Neural cell (in vitro differentiated cells): ENCODE results near the gene BRINP1.

ENCODE experiments used
- CTCF ChIP-seq: fragments of 450-650 bp; IDR thresholded peaks from 2 replicates; pipeline ENCODE4 v1.5.1; 2014; ENCODE audit warnings: antibody characterized with exemption, mild to moderate bottlenecking, moderate library complexity; ENCODE audit not compliant: poor library complexity, severe bottlenecking
- EP300 ChIP-seq: fragments of 450-650 bp; conservative IDR thresholded peaks from 2 replicates; pipeline ENCODE4 v1.6.1; 2014; ENCODE audit warnings: antibody characterized with exemption, mild to moderate bottlenecking, moderate library complexity; ENCODE audit not compliant: poor library complexity, severe bottlenecking
- EZH2 ChIP-seq: fragments of 200-600, 300-800 bp; shearing (Covaris generic), sonication (generic); IDR thresholded peaks from 2 replicates; pipeline ENCODE4 v1.6.1; 2014; ENCODE audit warnings: antibody characterized with exemption, low read length, borderline replicate concordance, mild to moderate bottlenecking; ENCODE audit not compliant: insufficient read depth, poor library complexity, severe bottlenecking
- MXI1 ChIP-seq: fragments of 450-650 bp; conservative IDR thresholded peaks from 2 replicates; pipeline ENCODE4 v1.6.1; 2014; ENCODE audit warnings: antibody characterized with exemption, mild to moderate bottlenecking; ENCODE audit not compliant: poor library complexity, severe bottlenecking
- POLR2AphosphoS5 ChIP-seq: IDR thresholded peaks from 2 replicates; pipeline ENCODE4 v1.6.1; 2012
- RAD21 ChIP-seq: fragments of 450-650 bp; conservative IDR thresholded peaks from 2 replicates; pipeline ENCODE4 v1.6.1; 2014; ENCODE audit warnings: antibody characterized with exemption, mild to moderate bottlenecking, moderate library complexity
- REST ChIP-seq: IDR thresholded peaks from 2 replicates; pipeline ENCODE4 v1.6.1; 2012; ENCODE audit warnings: borderline replicate concordance
- SMC3 ChIP-seq: fragments of 450-650 bp; conservative IDR thresholded peaks from 2 replicates; pipeline ENCODE4 v1.6.1; 2014; ENCODE audit warnings: antibody characterized with exemption, mild to moderate bottlenecking, moderate library complexity; ENCODE audit not compliant: poor library complexity

DNA sequence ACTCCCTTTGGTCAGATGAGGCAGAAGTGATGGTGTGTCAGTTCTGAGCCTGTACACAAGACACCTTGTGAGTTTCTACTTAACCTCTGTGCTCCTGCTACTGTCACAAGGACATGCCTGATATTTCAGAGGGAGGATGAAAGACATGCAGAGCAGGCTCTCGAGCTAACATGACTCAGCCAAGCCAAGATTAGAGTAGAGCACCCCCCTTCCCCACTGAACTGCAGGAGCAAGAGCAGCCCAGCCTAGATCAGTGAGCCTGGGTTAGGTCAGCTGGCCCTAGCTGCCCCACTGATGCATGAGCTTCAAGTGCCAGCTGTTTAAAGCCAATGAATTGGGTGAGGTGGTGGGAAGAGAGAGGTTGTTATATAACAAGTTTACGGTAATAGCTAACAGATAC is 36.7 kb downstream of the BRINP1 start:
- no peak for TF ChIP-seq MXI1
- no peak for TF ChIP-seq EZH2
- no peak for TF ChIP-seq EP300
- no peak for TF ChIP-seq CTCF
- no peak for TF ChIP-seq REST
- TF ChIP-seq POLR2AphosphoS5: no peak
- TF ChIP-seq SMC3: no peak
- TF ChIP-seq RAD21: no peak
